Eye (tissue), 1 donor: ENCODE data around the gene HMGB2.

Experiments used
- DNase-seq: peaks from one replicate; pipeline ENCODE4 v3.0.0-alpha.2; 2015

The HMGB2 gene

GRCh38 chr4:173282626-173283025, 51.5 kb downstream of the HMGB2 start:
- no peak for DNase-seq

- no peak for DNase-seq
Observed at GRCh38 chr4:173282256-173282562, 51.9 kb downstream of the HMGB2 start.

GRCh38 chr4:173281406-173282255, 52.5 kb downstream of the HMGB2 start:
- DNase-seq = no peak
